ENCODE results near the gene PARD3B.

PARD3B gene

GRCh38 chr2:205596581-205596980, 1051.3 kb downstream of the PARD3B start:
- no peak for DNase-seq

- DNase-seq, result no peak
Measured at GRCh38 chr2:205605638-205606304, 1060.5 kb downstream of the PARD3B start.

- DNase-seq, result no peak
Measured at GRCh38 chr2:205607146-205607545, 1061.9 kb downstream of the PARD3B start.

- no peak for DNase-seq
Measured at GRCh38 chr2:205609113-205609512, 1063.8 kb downstream of the PARD3B start.

- DNase-seq, result no peak
Measured at GRCh38 chr2:205610437-205610836, 1065.2 kb downstream of the PARD3B start.

- no peak for DNase-seq
Measured at GRCh38 chr2:205612636-205613035, 1067.4 kb downstream of the PARD3B start.

GRCh38 chr2:205613970-205614559, 1068.8 kb downstream of the PARD3B start:
- no peak for DNase-seq

GRCh38 chr2:205614965-205615364, 1069.7 kb downstream of the PARD3B start:
- DNase-seq, result no peak

- DNase-seq, result no peak
Measured at GRCh38 chr2:205617905-205618304, 1072.6 kb downstream of the PARD3B start.

GRCh38 chr2:205619600-205619999, 1074.3 kb downstream of the PARD3B start:
- DNase-seq, result no peak

GRCh38 chr2:205627085-205627484, 1081.8 kb downstream of the PARD3B start:
- no peak for DNase-seq

GRCh38 chr2:205628422-205628821, 1083.1 kb downstream of the PARD3B start:
- peak; percentile 59 for DNase-seq

GRCh38 chr2:205629091-205629776, 1084.0 kb downstream of the PARD3B start:
- DNase-seq, result peak; percentile 60

GRCh38 chr2:205633994-205634393, 1088.7 kb downstream of the PARD3B start:
- no peak for DNase-seq

GRCh38 chr2:205636549-205637319, 1091.5 kb downstream of the PARD3B start:
- DNase-seq, result no peak

GRCh38 chr2:205637320-205637602, 1092.0 kb downstream of the PARD3B start:
- DNase-seq, result no peak

GRCh38 chr2:205637779-205638503, 1092.7 kb downstream of the PARD3B start:
- no peak for DNase-seq

GRCh38 chr2:205640716-205641115, 1095.4 kb downstream of the PARD3B start:
- no peak for DNase-seq

- DNase-seq, result no peak
Measured at GRCh38 chr2:205642599-205643356, 1097.5 kb downstream of the PARD3B start.

GRCh38 chr2:205643391-205643885, 1098.2 kb downstream of the PARD3B start:
- no peak for DNase-seq

GRCh38 chr2:205644018-205644417, 1098.7 kb downstream of the PARD3B start:
- no peak for DNase-seq

- DNase-seq, result no peak
Measured at GRCh38 chr2:205646680-205647079, 1101.4 kb downstream of the PARD3B start.

Data from NCI-H82 (cell line).